Heart left ventricle (tissue), 16 donors: ENCODE data around the gene MED31. TPM values are rescaled to one million over a fixed set of nuclear protein-coding genes. Genes with fewer than 3 reads are reported as not detected.
"Not testable (repeated sequence)": the region's sequence is repeated elsewhere in the genome, so short reads cannot be mapped to it uniquely, and the experiment has no call there.

Experiments used
- ATAC-seq, 4 donors: fragments of 200-7000 bp; cut with Tn5 transposase; one replicate each; pipeline ENCODE4 v1.9.1; 2020 to 2022; ENCODE audit warnings: moderate library complexity in 4 of 4, mild to moderate bottlenecking in 3 of 4, moderate number of reproducible peaks in 1 of 4
- DNase-seq, 5 donors: peaks; one replicate each; pipeline ENCODE4 v3.0.0-alpha.2; 2020
- H3K27ac ChIP-seq, 12 donors: fragments of 200-600 bp; sonication (generic) in 4 of 12; one replicate each; pipeline versions ENCODE4 v1.5.0 to v1.8.0; 2016 to 2022; ENCODE audit warnings: mild to moderate bottlenecking in 2 of 12
- H3K27me3 ChIP-seq, 9 donors: fragments of 200-600 bp; sonication (generic) in 2 of 9; one replicate each; pipeline versions ENCODE4 v1.5.1 to v1.8.0; 2016 to 2022; ENCODE audit warnings: mild to moderate bottlenecking in 3 of 9
- H3K36me3 ChIP-seq, 9 donors: fragments of 200-600 bp; sonication (generic) in 2 of 9; one replicate each; pipeline versions ENCODE4 v1.5.0 to v1.8.0; 2018 to 2022; ENCODE audit warnings: mild to moderate bottlenecking in 2 of 9
- H3K4me1 ChIP-seq, 12 donors: fragments of 200-600 bp; sonication (generic) in 4 of 12; one replicate each; pipeline versions ENCODE4 v1.5.0 to v1.8.0; 2016 to 2022; ENCODE audit warnings: mild to moderate bottlenecking in 3 of 12
- H3K4me3 ChIP-seq, 12 donors: fragments of 200-600 bp; sonication (generic) in 4 of 12; one replicate each; pipeline versions ENCODE4 v1.5.0 to v1.8.0; 2017 to 2022; ENCODE audit warnings: mild to moderate bottlenecking in 9 of 12, moderate library complexity in 4 of 12
- H3K9me3 ChIP-seq, 12 donors: fragments of 200-600 bp; sonication (generic) in 4 of 12; one replicate each; pipeline versions ENCODE4 v1.5.0 to v1.8.0; 2016 to 2022; ENCODE audit warnings: mild to moderate bottlenecking in 1 of 12
- POLR2A ChIP-seq, 2 donors: fragments of 450-650 bp; IDR thresholded peaks; one replicate each; pipeline ENCODE4 v1.6.1; 2017; ENCODE audit warnings: antibody characterized with exemption in 2 of 2, mild to moderate bottlenecking in 2 of 2, moderate library complexity in 2 of 2
- WGBS, 4 donors: extraction: QIAGEN DNeasy Blood & Tissue Kit in 2 of 4; methylation state at CpG; one replicate each; pipeline versions ENCODE4 v1.1.5 to v1.1.7; 2013 to 2018; 5-methylcytosine and 5-hydroxymethylcytosine counted together
- intact Hi-C, 10 donors: fragments of 100-400 bp; cut with DNase I; formaldehyde crosslinking; loops; one replicate each; pipeline versions ENCODE4 v1.11.1 to v1.14.2; 2022
- polyA plus RNA-seq, 2 donors: library from polyadenylated mRNA; stranded (reverse); fragments of 200-250 nt; gene quantifications; one replicate each; pipeline ENCODE4 v1.2.3, GENCODE V29; 2013
- total RNA-seq, 9 donors: library from RNA; depleted of rRNA in 2 of 9; stranded (reverse); fragments of >200 nt in 2 of 9; fragmentation: NEBNext Ultra II Directional in 3 of 9; extraction: Animal tissue kit (Norgen Biotek cat#: 25700) in 3 of 9; gene quantifications; one replicate each; pipeline versions ENCODE4 v1.1.0 to v1.2.4, GENCODE V29; 2016 to 2023
- TF ChIP-seq, protein P1 (sequence below), 12 donors: fragments of 200-600 bp; sonication (generic) in 4 of 12; IDR thresholded peaks; one replicate each; pipeline versions ENCODE4 v1.5.0 to v1.8.0; 2018 to 2022; ENCODE audit warnings: antibody characterized with exemption in 12 of 12, mild to moderate bottlenecking in 5 of 12
- donor health status: ischemic (EF 13 %, LVEDD 7.1; RV severe dilation, severe dysfunction).
- donor health status: healthy with polysubstance abuse.
- donor health status: DM: no; HTN: yes; CAD: no.
- donor health status: DM: no; HTN: no; CAD: no.
- donor health status: ischemic (EF 25% LVEDD 6.9; RV normal size, moderate dysfunction).
- donor health status: ischemic (EF 25% LVEDD 5.7; RV mildly dilated, moderate dysfunction).
- donor health status: healthy.
- donor health status: DM: yes; HTN: yes; CAD: no.
- donor health status: ischemic (EF 35%, LVEDD 5.7; RV mildly dilated, moderate dysfunction).
- donor health status: nonischemic (EF 11% LVEDD 7.7; RV severe dilation, severe dysfunction).
- donor health status: DM: yes; HTN: yes; CAD: no.
- donor health status: PGD.
- donor health status: ischemic (EF 29% LVEDD 5.4; RV normal size, mild dysfunction).
- donor health status: nonischemic (EF 23%, LVEDD 6.1; RV moderate dilation, normal function).

The MED31 gene
- total and polyA plus RNA-seq, 11 donors, result 5.4 to 20.9 (median 13.9) TPM

GRCh38 chr17:6597727-6598126 lies 53.7 kb downstream of the MED31 start:
- peaks cover 0 to 23% (median 0%) of the 10 kb centered on the region in 12 donors for H3K4me1 ChIP-seq
- ATAC-seq (no peak), DNase-seq (no peak)
- intact Hi-C loops, result no loop called here
- no peak for TF ChIP-seq POLR2A (IDR thresholded peaks at IDR 0.05)
- TF ChIP-seq, protein P1, sequence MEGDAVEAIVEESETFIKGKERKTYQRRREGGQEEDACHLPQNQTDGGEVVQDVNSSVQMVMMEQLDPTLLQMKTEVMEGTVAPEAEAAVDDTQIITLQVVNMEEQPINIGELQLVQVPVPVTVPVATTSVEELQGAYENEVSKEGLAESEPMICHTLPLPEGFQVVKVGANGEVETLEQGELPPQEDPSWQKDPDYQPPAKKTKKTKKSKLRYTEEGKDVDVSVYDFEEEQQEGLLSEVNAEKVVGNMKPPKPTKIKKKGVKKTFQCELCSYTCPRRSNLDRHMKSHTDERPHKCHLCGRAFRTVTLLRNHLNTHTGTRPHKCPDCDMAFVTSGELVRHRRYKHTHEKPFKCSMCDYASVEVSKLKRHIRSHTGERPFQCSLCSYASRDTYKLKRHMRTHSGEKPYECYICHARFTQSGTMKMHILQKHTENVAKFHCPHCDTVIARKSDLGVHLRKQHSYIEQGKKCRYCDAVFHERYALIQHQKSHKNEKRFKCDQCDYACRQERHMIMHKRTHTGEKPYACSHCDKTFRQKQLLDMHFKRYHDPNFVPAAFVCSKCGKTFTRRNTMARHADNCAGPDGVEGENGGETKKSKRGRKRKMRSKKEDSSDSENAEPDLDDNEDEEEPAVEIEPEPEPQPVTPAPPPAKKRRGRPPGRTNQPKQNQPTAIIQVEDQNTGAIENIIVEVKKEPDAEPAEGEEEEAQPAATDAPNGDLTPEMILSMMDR (IDR thresholded peaks at IDR 0.05), result no peak
- H3K27ac ChIP-seq, result peak overlapping the region in 1 of 12 donors; percentile 73
- whole genome bisulfite sequencing, 4 donors, result 92 to 97% (median 95%) methylated on average over 1 of the region's 1 CpG
- H3K4me3 ChIP-seq, result no peak overlapping the region
- H3K9me3 ChIP-seq, result no peaks in the 10 kb centered on the region
- H3K27me3 ChIP-seq, result no peaks in the 10 kb centered on the region
- H3K36me3 ChIP-seq, result peaks cover 0 to 97% (median 74%) of the 10 kb centered on the region in 9 donors

GRCh38 chr17:6596941-6597340 lies 54.5 kb downstream of the MED31 start:
- Histone ChIP-seq H3K4me3 (no peak overlapping the region), H3K27ac (no peak overlapping the region), H3K4me1 (peaks cover 0 to 23% (median 0%) of the 10 kb centered on the region in 12 donors), H3K27me3 (no peaks in the 10 kb centered on the region), H3K9me3 (no peaks in the 10 kb centered on the region), H3K36me3 (peaks cover 0 to 99% (median 70%) of the 10 kb centered on the region in 9 donors)
- DNase-seq (no peak), ATAC-seq (no peak)
- intact Hi-C loops, result no loop called here
- no peak for TF ChIP-seq POLR2A (IDR thresholded peaks at IDR 0.05)
- TF ChIP-seq, protein P1 (IDR thresholded peaks at IDR 0.05), result no peak
- WGBS, 4 donors, result 93 to 97% (median 96%) methylated on average over 4 of the region's 4 CpGs

GRCh38 chr17:6596511-6596910 lies 54.9 kb downstream of the MED31 start:
- 82 to 87% (median 85%) methylated on average over 2 of the region's 2 CpGs for WGBS, 4 donors
- ATAC-seq, result no peak
- intact Hi-C loops, result no loop called here

DNA sequence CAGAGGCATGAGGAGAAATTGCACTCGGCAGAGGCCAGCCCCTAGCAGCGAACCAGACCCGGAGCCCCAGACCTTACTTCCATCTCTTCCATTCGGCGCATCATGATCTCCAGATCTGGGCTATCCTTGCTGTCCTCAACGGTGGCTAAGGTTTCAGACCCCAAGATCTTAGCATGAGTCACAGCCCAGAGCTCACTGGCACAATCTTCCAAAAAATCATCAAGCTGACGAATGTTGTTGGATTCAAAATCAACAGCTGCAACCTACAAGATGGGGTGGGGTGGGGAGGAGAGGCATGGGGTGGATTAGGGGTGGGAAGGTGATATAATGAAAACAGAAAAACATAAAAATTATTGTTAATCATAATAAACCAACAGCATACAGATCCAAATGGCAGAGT lies 55.3 kb downstream of the MED31 start:
- Histone ChIP-seq H3K4me3 (no peak overlapping the region), H3K27me3 (no peaks in the 10 kb centered on the region), H3K4me1 (peaks cover 0 to 23% (median 0%) of the 10 kb centered on the region in 12 donors), H3K36me3 (peaks cover 0 to 100% (median 72%) of the 10 kb centered on the region in 9 donors), H3K9me3 (no peaks in the 10 kb centered on the region), H3K27ac (no peak overlapping the region)
- ATAC-seq (no peak), DNase-seq (no peak)
- TF ChIP-seq POLR2A (IDR thresholded peaks at IDR 0.05), result no peak
- TF ChIP-seq, protein P1 (IDR thresholded peaks at IDR 0.05), result no peak
- intact Hi-C loops, result no loop called here
- 93 to 97% (median 96%) methylated on average over 5 to 7 of the region's 7 CpGs for WGBS, 4 donors

More at GRCh38 chr17:6596511-6596910, 54.9 kb downstream of the MED31 start:
- H3K36me3 ChIP-seq, result peaks cover 0 to 99% (median 73%) of the 10 kb centered on the region in 9 donors
- peaks cover 0 to 23% (median 0%) of the 10 kb centered on the region in 12 donors for H3K4me1 ChIP-seq
- no peaks in the 10 kb centered on the region for H3K9me3 ChIP-seq
- no peak overlapping the region for H3K27ac ChIP-seq
- H3K27me3 ChIP-seq, result no peaks in the 10 kb centered on the region
- TF ChIP-seq, protein P1 (IDR thresholded peaks at IDR 0.05), result no peak
- TF ChIP-seq POLR2A (IDR thresholded peaks at IDR 0.05), result no peak
- H3K4me3 ChIP-seq, result no peak overlapping the region
- DNase-seq, result no peak

DNA sequence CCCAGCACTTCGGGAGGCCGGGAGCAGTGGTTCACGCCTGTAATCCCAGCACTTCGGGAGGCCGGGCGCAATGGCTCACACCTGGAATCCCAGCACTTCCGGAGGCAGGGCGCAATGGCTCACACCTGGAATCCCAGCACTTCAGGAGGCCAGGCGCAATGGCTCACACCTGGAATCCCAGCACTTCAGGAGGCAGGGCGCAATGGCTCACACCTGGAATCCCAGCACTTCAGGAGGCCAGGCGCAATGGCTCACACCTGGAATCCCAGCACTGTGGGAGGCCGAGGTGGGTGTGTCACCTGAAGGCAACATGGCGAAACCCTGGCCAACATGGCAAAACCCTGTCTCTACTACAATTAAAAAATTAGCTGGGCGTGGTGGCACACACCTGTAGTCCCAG lies 58.0 kb downstream of the MED31 start:
- DNase-seq, ATAC-seq, H3K9me3 ChIP-seq, H3K4me3 ChIP-seq, H3K4me1 ChIP-seq, intact Hi-C loops, H3K27me3 ChIP-seq, H3K27ac ChIP-seq: not testable (repeated sequence)
- 96 to 99% (median 98%) methylated on average over 12 to 14 of the region's 14 CpGs for WGBS, 4 donors
- H3K36me3 ChIP-seq, result peaks cover 0 to 100% (median 74%) of the 10 kb centered on the region in 9 donors
